HG03565 (cell line): ENCODE results near the gene POU6F2.
"Not testable (repeated sequence)": the region's sequence is repeated elsewhere in the genome, so short reads cannot be mapped to it uniquely, and the experiment has no call there.

ENCODE experiments used
- ATAC-seq: cut with Tn5 transposase; IDR thresholded peaks from one replicate; pipeline ENCODE4 v1.9.1; 2021; ENCODE audit warnings: mild to moderate bottlenecking, moderate library complexity; ENCODE audit not compliant: unreplicated experiment

Gene POU6F2

DNA sequence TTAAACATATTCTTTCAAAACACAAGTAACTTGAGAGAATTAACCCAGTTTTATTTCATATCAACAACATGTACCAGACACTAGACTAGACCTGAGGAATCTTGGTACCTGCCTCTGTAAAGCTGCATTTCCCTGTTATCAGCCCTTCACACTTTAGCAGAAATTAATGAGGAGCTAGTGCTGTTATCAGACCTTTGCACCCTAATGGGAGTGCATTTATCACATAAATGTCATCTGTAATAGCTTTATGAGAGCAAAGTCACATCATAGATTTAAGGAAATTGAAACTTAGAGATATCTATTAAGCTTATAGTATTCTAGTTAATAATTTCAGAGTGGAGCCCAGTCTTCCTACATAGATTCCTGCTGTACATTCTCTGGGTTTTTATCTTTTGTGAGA is 318.1 kb downstream of the POU6F2 start:
- ATAC-seq: no peak

DNA sequence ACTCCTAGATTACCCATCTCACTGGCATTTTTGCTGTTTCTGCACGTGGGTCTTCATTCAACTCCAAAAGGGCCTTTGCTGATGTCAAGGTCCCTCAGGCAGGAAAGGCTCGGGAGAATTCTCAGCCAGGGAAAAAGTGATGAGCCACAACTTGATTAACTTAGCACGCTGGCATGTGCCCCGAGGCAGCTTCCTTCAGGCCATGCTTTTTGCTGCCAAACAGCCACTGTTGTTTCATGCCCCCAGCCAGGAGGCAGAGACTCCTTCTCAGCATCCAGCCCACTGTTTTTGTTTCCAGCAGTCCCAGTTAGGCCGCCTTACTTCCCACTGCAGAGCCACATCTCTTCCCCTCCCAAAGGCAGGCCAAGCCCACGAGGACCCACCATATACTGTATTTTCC is 322.0 kb downstream of the POU6F2 start:
- ATAC-seq: no peak

DNA sequence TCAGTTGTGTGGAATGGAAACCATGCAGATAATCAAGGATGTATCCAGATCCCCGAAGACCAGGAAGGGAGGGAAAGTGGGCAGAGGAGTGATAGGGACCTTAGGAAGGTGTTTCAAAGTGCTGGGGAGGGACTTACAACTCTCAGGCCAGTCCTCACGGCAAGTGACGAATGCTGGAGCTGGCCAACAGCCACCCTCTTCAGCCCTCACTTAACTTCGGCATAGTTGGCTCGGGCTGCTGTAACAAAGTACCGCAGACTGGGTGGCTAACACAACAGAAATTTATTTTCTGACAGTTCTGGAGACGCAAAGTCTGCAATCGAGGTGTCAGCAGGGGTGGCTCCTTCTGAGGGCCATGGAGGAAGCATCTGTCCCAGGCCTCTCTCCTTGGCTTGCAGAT is 322.6 kb downstream of the POU6F2 start:
- ATAC-seq: no peak

GRCh38 chr7:39301543-39301942 is 323.8 kb downstream of the POU6F2 start:
- no peak for ATAC-seq

DNA sequence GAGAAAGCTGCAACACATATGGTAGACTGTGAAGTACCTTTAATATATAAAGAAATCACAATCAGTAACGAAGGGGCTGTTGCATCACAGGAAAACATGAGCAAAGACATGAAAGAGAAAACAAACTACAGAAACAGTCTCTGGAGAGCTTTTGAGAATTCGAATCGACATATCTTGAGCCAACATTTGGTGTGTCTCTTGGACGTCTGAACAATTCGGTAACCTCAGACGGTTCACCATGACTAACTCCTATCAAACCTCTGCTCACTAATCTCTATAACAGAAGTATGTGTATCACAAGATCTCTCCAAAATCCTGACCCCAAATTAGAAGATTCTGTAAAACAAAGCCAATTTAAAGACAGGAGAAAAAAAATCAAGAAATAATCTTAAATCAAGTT is 326.5 kb downstream of the POU6F2 start:
- no peak for ATAC-seq

DNA sequence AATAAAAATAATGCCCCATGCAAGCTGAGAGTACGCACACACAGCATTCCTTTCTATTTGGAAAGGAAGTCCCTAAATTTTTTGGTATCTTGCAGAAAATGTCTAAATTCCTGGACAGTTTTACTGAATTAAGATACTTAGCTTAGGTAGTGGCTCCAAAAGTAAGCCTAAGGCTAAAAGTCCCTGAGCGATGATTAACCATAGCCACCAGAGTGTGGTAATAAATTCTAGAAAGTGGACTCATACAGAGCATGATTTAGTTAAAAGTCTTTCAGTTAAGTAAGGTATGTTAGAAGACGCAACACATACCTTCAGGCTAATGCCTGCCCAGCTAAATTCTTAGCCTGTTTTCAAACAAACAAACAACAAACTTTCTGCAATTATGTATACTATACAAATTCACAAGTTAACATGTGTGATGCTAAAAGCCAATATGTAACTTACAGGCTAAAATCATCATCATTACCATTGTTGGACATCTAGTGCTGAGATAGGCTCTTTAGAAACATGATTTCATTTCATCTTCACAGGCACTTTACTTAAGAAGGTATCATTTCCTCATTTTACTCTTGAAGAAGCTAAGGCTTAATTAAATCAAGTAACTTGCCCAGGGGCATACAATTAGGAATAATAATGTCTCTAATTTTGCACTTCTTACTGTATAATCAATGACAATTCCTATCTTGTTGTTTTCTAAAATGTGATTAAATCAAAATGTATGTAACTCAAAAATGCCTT is 327.1 kb downstream of the POU6F2 start:
- ATAC-seq: no peak

DNA sequence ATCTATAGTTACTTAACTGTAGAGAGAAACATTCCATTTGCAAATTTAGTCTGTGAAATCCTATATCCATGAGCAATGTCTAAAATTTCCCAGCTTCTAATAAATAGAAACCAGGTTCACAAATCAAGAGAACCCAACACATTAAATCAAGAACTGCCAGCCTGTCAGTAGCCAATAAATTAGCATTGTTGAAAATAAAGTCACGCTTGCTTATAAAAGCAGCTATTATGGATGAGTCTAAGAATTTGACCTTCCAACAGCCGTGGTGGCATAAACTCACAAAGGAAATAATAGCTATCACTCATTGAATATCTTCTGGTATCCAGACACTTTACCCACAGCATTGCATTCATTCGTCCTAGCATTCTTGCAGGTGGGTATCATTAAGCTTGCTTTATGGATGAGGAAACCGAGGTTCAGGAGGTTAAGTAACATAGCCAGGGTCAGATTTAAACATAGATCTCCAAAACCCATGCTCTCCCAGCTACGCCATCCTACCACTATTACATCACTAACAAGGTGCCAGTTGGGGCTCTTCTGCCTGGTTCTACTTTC is 328.4 kb downstream of the POU6F2 start:
- no peak for ATAC-seq

- no peak for ATAC-seq
These were observed 333.0 kb downstream of the POU6F2 start for GRCh38 chr7:39310699-39311098.

DNA sequence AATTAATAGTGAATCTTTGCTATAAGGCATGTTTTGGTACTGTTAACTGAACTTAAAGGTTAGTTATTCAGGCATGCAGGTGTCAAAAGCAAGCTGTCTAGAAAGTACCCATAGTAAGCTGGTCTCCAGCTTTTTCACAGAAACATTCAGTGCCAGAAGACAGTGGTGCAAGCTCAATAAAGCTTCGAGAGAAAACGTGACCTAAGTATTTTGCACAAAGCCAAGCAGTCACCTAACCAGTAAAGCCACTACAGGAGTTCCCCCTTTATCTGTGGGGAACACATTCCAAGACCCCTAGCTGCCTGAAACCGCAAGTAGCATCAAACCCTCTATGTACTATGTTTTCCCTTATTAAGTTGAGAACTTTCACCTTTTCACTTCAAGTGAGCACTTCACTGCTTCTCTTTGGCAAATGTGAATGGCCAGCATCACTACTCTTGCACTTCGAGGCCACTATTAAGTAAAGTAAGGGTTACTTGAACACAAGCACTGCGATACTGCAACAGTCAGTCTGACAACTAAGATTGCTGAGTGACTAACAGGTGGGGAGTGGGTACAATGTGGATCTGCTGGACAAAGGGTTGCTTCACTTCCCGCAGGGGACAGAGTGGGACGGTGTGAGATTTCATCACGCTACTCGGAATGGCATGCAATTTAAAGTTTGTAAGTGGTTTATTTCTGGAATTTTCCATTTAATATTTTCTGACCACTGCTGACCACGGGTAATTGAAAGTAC is 334.7 kb downstream of the POU6F2 start:
- ATAC-seq: no peak

DNA sequence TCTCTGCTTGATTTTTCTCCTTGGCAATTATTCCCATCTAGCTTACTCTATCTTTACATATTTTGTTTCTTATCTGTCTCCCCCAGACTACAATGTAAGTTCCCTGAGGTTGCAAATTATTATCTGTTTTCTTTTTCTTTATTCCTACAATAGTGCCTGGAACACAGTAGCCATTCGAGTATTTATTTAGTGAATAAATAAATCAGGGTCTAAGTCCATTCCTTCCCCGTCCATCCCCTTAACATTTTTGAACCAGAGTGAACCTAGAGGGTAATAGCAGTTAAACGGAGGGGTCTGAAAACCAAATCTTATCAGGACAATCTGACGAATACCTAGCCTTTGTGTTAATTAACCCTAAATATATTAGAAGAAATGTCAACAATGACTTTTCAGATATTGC is 335.7 kb downstream of the POU6F2 start:
- ATAC-seq: no peak

GRCh38 chr7:39313974-39314373 is 336.3 kb downstream of the POU6F2 start:
- ATAC-seq: no peak

- ATAC-seq: no peak
These were observed 339.4 kb downstream of the POU6F2 start for GRCh38 chr7:39317107-39317506.

DNA sequence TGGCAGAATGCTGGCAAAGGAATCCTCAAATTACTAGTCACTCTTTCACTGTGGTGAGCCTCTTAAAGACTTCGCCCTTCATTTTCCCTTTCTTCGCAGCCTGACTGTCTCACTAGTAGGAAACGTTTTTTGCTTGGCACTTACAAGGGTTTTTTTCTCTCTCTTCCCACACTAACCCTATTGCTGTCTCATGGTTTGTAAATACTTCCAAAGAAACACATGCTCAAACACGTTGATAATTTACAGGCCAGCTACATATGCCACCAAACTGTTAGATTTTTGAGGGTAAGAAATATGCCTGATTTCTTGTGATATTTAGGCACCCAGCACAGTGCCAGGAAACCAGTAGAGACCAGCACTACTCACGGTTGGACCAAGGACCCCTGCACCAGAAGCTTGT is 340.2 kb downstream of the POU6F2 start:
- ATAC-seq: no peak

- no peak for ATAC-seq
These were observed 343.5 kb downstream of the POU6F2 start for GRCh38 chr7:39321245-39321644.

- ATAC-seq: no peak
These were observed 344.3 kb downstream of the POU6F2 start for GRCh38 chr7:39321909-39322498.

DNA sequence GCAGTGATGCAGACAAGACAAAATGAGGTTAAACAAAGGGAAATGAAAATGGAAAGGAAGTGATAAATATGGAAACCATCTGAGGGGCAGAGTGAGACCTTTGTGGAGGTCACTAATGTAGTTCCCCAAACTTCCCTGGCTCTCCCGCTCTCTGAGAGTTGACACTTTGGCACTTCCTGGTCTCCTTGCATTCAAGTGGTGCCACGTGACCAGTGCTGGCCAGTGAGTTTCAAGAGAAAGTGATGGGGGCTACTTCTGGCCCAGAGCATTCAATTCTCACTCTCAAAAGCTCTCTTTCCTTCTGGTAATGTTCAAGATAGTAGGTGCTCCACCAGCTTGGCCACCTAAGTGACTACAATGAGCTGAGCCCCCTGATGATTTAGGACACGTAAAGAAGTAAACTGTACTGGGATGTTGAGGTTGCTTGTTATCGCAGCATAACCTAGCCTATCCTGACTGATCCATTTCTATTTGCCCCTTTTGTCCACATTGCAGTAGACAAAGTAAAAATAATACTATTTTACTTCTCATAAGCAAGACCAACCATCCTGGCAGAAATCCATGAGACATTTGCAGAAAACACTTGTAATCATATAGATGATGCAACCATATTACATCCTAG is 346.5 kb downstream of the POU6F2 start:
- ATAC-seq: no peak

DNA sequence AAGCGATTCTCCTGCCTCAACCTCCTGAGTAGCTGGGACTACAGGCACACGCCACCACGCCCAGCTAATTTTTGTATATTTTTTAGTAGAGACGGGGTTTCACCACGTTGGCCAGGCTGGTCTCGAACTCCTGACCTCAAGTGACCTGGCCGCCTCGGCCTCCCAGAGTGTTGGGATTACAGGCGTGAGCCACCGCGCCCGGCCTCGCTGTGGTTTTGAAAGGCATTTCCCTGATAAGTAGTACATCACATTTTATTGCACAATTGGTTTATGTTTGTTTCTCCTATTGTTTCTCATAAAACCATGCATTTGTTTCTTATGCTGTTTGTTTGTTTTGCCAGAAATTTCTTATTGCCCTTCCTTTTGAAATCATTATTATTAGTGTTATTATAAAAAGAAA is 353.9 kb downstream of the POU6F2 start:
- ATAC-seq: not testable (repeated sequence)

- ATAC-seq: no peak
These were observed 354.4 kb downstream of the POU6F2 start for GRCh38 chr7:39332142-39332541.

DNA sequence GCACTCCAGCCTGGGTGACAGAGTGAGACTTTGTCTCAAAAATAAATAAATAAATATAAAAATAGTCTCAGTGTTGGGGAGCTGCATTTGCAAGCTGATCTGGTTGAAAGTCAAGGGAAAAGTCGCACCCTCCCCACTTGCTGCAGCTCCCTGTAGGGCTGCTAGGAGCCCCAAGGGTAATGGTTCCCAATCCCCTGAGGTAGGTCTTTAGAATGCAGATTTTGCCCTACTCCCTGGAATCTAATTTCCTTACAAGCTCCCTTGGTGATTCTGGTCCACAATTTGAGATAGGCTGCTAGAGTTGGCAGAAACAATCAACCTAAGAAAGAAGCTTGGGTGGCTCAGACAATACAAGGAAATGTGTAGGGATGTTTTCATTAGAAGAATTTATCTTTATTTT is 356.0 kb downstream of the POU6F2 start:
- no peak for ATAC-seq

DNA sequence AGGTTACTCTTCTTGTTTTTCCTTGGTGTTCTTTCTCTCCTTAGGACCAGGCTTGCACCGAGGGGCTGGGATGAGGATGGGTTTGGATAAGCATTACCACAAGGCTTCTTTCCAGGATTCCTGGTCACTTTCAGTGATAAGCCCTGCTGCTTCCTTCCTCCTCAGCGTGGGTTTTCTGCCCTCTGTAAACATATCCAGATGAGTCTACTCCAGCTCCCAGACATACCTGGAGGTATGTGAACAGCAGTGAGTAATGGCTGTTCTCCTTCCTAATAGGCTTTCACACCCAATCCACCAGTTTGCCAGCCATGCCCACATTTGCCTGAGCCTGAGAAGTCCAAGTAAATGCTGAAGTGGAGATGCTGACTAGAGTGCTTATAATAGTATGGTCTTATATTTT is 358.7 kb downstream of the POU6F2 start:
- ATAC-seq: no peak

GRCh38 chr7:39338716-39339115 is 361.0 kb downstream of the POU6F2 start:
- ATAC-seq: no peak
